HG02759 (cell line): ENCODE results near the gene RNF111.

Experiments used
- ATAC-seq: cut with Tn5 transposase; IDR thresholded peaks from one replicate; pipeline ENCODE4 v1.9.1; 2021; ENCODE audit warnings: mild to moderate bottlenecking, moderate library complexity; ENCODE audit not compliant: unreplicated experiment

Gene RNF111

DNA sequence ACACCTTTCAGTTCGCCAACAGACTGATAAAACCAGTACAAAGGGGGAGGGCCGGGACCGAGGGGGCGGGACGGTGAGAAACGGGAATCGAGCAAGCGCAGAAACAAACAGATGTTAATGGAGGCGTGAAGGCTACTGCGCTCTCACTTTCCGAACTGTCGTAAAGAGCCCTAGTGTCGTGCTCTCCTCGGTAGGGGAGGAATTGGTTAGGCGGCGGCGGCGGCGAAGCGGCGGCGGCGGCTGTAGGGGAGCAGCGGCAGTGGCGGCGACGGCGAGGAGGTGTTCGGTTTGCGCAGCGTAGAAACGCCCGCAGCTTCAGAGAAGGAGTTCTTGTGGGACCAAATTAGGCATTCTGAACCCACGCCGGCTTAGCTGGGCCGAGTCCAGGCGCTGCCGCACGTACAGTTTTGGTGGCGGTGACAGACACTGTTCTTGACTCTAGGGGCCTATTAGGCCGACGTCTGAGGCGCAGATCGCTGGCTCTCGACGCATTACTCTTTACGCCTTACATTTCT is at the start of gene RNF111:
RNF111 (plus strand) TSS at position 173 of the 515 bp plus-strand sequence. CDS start 43,160 bp downstream, outside the sequence.
- peak; percentile 83 for ATAC-seq

DNA sequence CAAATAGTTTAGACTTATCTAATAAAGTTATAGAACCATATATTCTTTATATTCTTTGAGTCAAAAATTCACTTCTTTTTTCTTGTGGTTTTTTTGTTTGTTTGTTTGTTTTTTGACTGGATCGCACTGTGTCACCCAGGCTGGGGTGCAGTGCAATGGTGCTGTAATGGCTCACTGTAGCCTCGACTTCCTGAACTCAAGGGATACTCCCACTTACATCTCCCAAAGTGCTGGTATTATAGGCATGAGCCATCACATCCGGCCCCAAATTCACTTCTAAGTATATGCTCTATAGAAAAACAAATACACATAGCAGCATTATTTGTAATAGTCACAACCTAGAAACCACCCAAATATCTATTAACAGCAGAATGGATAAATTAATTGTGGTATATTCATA is 40.3 kb upstream of the RNF111 start:
- no peak for ATAC-seq

DNA sequence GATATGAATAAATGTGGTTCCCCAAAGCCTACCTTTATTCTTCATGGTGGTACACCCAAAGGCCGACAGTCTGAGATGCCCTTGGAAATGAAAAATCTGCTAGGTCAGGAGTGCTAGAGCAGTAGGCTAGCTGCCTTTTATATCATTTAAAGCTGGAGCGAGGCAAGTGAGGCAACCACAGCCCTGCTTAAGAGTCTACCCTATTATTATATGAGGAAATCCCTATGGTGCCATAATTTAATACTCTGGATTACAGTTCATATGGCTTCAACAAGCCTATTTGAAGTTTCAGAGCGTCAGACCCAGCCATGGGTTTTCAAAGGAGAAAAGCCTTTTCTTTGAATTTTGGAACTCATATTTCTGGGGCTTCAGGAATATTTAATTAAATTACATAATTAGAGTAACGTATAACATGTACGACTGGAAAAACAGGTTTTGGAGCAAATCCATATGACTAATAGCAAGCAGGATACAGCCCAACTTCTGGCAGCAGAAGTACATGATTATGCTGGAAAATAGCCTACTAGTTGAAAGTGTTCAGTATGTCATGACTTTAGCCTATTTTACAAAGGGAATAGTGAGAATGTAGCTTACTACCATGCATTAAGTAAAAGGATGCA is 36.0 kb upstream of the RNF111 start:
- ATAC-seq: no peak

DNA sequence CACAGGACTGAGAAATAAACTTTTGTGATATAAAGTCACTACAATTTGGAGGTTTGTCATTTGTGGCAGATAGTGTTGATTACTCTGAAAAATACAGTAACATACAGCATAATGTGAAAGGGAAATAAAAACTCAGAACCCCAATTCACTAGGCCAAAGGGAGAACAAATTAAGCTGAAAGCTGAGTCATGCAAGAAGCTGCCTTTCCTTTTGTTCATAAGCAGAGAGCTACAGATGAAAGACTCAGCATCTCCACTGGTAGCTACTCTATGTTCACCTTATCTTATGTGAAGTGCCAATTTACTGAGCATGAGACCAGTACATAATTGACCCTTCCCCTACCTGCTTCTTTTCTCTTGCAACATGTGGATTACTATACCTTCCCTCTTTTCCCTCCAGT is 34.7 kb upstream of the RNF111 start:
- no peak for ATAC-seq

DNA sequence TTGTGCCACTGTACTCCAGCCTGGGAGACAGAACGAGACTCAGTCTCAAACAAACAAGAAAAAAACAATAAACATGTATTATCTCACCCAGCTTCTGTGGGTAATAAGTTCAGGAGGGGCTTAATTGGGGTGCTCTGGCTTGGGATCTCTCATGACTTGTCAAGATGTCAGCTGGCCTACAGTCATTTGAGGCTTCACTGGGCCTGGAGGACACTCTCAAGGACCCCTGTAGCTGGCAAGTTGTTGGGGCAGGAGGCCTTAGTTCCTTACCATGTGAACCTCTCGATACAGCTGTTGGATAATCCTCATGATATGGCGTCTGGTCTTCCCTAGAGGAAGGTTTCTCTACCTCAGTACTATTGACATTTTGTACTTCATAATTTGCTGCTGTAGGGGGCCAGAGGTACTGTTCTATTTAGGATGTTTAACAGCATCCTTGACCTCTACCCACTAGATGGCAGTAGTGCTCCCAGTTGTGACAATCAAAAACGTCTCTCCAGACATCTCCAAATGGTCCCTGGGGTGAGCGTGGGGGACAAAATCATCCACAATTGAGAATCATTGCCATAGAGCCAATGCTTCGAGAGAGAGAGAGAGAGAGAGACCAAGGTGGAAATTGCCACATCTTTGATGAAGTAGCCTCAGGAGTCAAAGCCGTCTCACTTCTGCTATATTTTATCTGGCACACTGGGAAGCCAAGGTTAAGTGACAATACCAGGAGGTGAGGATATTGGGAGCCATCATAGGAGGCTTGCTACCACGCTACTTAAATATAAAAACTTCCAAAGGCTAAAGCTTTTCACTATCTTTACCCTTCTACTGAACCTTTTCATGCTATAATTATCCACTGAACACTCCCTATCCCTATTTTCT is 30.1 kb upstream of the RNF111 start:
- peak; percentile 61 for ATAC-seq

DNA sequence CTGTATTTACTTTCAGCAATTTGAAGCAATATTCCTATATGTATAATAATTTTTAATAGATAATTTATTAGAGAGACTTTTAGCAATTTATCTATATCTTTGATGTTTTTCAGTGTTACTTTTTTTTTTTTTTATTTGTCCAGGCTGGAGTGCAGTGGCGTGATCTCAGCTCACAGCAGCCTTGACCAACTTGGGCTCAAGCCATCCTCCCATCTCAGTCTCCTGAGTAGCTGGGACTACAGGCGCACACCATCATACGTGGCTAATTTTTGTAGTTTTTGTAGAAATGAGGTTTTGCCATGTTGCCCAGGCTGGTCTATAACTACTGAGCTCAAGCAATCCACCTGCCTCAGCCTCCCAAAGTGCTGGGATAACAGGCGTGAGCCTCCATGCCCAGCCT is 28.7 kb upstream of the RNF111 start:
- ATAC-seq: no peak

DNA sequence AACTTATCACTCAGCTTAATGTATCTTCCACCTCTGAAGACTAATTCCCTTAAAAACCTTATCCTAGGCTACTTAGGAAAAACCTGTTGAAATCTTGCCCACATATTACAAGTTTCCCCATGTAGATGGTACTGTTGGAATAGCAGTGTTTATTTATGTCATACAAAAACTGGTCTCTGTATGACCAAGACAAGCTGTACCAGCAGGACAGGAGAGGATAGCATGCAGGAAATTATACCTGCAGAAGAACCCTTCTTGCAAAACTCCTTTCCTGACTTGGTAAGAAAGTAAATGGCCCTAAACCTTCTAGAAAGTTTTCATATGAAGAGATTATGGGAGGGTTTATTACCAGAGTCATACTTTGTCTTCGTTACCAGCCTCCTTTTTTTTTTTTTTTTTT is 25.3 kb upstream of the RNF111 start:
- ATAC-seq: no peak

DNA sequence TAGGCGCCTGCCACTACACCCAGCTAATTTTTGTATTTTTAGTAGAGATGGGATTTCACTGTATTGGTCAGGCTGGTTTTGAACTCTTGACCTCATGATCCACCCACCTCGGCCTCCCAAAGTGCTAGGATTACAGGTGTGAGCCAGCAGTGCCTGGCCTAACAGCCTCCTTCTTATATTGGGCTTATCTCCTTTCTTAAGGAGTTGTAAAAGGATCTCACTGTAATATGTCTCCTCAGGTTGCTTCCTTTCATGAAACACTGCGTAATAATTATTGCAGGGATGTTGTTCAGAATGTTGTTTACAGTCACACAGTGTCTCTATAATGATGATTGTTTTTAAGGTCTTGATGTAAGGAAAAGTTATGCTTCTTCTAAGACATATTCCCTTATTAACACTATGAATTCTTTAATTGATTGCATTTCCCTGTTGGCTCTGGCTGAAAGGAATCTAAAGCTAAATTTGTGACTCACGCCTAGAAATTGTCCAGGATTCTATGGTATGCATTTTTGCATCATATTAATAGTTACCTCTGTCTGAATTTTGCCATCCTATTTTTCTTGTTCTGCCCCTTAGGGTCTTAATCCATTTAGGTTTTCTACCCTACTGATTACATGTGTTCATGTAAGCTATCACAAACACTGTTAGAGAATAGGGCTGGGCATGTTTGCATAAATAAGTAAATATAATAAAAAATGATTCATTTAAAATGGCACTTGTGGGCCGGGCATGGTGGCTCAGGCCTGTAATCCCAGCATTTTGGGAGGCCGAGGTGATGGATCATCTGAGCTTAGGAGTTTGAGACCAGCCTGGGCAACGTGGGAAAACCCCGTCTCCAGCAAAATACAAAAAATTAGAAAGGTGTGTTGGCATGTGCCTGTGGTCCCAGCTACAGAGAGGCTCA is 24.5 kb upstream of the RNF111 start:
- ATAC-seq: no peak

DNA sequence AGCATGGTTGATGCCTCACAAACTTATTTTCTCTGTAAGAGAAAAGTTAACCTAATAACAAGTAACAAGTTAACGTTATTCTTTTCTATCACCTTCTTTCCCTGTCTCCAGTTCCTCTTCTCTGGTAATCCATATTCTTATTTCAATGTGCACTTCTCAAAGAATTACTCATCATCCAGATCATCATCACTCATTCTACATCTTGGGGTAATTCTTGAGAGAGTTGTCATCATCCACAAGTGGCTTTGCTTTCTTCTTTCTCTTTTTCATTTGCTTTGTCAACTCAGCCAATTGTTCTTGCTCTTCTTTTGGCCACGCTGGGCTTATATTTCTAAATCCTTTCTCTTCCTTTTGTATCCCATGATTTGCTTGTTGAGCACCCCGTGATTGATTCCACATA is 20.8 kb upstream of the RNF111 start:
- no peak for ATAC-seq

DNA sequence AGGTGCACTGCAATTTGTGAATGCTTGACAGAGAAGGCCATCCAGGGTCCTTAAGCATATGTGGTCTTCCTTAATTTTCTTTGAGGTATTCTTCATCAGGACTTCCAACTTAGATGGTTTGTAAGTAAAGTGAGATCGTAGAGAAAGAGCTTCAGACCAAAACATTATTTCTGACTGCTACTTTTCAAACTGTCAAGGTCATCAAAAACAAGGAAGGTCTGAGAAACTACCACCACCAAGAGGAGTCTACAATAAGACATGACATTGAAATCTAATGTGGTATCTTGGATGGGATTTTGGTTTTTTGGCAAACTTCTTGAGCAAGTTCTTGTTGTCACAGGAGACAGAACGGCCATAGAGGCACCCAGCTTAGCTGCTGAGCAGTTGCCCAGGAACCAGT is 20.0 kb upstream of the RNF111 start:
- no peak for ATAC-seq

DNA sequence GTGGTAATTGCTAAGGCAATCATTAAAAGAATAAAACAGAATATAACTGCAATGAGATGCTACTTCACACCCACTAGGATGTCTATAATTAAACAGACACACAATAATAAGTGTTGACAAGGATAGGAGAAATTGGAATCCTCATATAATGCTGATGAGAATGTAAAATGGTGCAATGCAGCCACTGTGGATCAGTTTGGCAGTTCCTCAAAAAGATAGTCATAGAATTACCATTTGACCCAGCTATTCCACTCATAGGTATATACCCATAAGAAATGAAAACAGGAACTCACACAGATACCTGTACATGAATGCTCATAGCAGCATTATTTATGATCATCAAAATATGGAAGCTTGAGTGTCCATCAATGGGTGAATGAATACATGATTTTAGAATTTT is 9.6 kb upstream of the RNF111 start:
- ATAC-seq: no peak

DNA sequence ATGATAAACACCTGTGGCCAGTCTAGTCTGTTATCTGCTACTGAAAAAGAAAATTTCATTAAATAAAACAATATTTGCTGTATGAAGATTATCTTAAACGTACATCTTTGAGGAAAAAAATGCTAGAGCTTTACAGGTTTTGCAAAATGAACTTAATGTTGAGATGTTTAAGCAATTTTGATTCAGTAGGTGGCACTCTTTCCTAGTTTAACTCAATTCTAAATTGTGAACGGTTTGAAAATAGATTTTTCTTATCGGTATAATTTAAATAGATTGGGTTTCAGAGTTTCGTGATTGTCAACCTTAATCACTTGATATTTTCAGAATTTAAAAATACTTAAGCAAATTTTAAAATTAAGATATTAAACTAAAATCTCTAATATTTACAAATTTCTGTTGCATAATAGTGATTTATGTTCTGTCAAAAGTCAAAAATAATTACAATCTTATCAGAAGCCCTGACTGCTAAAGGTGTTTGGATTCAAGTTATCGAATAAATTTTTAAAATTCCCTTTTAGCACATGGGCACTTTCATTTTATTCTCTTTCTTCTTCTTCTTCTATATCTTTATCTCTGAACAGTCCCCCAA is 7.0 kb upstream of the RNF111 start:
- no peak for ATAC-seq

DNA sequence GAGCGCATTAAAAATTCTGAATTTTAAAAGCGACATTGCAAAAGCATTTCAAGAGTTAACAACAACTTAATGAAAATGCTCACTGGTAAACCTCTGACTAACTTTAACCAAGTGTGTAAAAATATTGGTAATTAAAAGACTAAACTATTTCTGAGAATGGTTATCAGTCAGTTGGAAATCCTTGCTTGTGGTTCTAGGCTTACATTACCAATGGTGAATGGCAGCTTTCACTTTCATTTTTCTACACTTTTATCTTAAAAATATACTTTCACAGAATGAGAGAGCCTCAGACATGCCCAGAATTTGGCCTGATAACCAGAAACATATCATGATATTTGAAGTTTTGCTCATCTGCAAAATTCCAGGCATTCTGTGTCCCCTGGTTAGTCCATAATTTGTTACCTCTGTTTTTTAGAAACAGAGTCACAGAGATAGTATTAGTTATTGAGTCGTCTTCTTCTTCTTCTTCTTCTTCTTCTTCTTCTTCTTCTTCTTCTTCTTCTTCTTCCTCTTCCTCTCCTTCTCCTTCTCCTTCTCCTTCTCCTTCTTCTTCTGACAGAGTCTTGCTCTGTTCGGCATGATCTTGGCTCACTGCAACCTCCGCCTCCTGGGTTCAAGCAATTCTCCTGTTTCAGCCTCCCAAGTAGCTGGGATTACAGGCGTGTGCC is 5.5 kb upstream of the RNF111 start:
- ATAC-seq: no peak

DNA sequence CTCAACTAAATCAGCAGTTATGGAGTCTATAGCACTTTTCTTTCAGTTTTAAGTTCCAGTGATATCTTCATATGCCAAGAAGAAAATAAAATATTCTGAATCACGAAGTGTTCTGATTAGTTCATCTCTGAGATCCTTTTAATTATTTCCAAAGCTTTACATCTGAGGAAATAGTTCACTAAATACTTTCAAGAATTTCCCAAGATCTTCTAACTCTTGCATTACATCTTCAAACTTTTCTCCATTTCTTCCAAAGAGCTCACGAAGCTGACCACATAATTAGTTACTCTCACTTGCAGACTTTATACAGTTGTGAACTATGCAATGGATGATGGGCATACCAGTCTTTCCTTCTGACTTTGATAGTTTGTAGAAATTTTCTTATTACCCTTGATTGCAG is 4.2 kb upstream of the RNF111 start:
- no peak for ATAC-seq

DNA sequence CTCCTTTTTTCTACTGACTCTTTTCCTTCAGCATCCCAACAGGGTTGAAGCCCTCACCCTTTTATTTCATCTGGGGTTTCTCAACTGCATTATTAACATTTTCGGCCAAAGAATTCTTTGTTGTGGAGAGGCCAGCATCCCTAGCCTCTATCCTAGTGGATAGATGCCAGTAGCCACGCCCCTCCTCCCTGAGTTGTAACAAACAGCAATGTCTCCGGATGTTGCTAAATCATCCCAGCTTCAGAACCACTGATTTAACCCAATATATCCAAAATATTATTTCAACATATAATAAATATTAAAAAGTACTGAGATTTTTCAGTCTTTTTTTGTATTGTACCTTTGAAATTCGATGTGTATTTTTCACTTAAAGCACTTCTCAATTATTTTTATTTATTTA is 2.0 kb upstream of the RNF111 start:
- ATAC-seq: no peak

DNA sequence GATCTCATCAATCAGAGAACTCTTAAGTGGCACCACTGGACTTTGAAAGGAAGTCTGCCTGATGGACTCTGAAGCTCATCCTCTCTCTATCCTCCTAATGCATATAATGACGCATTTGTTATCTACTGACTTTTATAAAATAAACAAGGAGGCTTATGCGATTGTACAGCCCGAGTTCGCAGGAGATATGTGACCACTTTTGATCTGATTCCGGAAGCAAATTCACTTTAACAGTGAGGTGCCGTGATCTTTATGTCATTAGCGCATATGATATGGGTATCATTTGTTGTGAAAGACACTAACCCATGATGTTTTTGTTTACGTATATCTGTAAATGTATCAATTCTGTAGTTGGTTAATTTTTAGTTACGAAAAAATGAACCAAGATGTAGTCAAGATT is 427 bp upstream of the RNF111 start:
- ATAC-seq: no peak

DNA sequence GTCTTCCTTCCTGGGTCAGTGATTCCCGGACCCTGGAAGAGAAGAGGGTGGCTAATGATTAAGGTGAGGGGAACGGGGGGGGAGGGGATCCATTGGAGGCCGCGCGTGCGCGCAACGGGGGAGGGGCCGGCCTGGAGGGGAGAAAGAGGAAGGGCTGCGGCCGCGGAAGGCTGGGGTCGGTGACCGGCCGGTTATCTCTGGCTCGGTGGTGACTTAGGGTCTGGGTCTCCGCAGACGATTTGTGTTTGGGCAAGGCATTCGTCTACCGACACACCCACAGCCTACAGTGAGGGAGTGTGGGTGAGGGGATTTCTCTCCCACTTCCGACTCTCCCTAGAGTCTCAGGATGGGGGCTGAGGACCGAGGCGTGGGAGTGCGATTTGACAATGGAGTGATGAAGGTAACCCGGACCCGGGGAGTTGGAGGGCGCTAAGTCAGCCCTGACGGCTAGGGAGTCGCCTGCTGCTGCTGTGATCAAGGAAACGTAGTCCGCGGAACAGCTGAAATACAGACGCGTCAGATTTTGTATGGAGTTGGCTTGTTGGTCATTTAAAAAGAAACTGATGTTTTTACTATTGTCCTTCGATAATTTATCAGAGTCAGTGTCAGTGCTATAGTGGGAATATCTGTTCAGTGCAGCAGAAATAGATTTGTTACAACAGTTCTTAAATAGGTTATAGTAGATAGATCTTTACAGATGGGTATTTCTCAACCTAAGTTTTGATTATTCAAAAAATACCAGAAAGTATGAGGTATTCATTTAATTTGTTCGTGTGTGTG is 733 bp downstream of the RNF111 start:
- peak; percentile 48 for ATAC-seq

DNA sequence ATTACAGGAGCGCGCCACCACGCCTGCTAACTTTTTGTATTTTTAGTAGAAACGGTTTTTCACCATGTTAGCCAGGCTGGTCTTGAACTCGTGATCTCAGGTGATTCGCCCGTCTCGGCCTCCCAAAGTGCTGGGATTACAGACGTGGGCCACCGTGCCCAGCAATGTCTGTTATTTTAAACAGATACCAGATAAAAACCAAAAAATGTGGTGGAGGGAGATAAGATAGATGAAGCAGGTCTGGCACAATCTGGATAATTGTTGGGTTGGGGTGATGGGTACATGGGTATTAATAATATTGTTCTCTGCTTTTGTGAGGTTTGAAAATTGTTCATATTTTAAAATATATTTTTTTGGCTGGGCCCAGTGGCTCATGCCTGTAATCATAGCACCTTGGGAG is 4.7 kb downstream of the RNF111 start:
- ATAC-seq: no peak

DNA sequence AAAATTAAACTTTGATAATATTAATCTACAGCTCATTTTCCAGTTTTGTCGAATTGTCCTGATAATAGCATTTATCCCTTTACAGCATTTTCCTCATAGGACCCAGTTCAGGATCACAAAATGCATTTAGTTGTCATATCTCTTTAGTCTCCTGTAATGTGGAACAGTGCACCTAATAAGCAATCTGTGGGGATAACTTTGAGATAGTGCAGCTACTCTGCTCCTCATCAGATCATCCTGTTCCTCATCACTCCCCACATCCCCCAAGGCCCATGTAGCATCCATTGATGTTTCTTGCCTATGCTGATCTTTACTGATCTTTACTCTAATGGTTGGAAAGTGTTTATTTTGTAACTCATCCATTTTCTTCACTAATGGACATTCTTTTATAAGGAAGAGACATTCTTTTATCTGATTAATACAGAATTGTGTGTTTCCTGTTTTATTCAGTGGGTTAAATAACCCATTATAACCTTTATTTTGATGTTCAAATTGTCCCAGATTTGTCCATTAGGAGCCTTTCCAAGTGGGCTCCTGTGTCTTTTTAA is 7.5 kb downstream of the RNF111 start:
- no peak for ATAC-seq
